HG03460 (cell line): ENCODE results near the gene GJB2.
A peak's percentile ranks its signal among the peaks of the same experiment; 100 is the strongest.

Experiments used
- ATAC-seq: cut with Tn5 transposase; IDR thresholded peaks from one replicate; pipeline ENCODE4 v1.9.1; 2021; ENCODE audit not compliant: unreplicated experiment

Gene GJB2

DNA sequence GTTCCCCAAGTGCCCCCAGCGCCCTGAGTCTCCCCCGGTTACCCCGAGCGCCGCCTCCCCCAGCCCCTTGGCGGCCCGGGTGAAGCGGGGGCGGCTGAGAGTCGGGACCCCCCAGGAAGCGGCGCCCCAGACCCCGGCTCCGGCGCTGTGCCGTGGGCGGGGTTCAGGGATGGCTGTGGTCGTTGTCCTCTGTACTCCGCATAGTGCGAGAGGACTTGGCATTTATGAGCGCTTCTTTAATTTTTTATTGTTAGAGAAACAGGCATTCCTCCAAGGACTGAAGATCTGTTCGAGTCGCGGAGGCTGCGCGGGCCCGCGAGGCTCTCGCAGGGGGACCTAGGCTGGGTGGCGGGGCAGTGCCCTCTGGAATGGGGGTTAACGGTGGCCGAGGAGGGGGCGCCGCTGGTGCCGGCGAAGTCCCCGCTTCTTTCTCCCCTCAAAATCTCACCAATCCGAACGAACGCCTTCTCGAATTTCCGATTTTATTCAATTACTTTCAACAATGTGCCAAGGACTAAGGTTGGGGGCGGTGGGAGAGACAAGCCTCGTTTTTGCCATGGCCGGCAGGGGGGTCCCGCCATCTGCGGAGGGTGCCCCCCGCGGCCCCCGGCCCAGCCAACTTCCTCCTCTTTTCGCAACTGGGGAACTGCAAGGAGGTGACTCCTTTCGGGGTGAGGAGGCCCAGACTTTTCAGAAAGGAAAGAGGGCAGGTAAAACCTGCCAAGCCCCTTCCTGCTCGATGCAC is 596 bp upstream of the GJB2 start:
- no peak for ATAC-seq

DNA sequence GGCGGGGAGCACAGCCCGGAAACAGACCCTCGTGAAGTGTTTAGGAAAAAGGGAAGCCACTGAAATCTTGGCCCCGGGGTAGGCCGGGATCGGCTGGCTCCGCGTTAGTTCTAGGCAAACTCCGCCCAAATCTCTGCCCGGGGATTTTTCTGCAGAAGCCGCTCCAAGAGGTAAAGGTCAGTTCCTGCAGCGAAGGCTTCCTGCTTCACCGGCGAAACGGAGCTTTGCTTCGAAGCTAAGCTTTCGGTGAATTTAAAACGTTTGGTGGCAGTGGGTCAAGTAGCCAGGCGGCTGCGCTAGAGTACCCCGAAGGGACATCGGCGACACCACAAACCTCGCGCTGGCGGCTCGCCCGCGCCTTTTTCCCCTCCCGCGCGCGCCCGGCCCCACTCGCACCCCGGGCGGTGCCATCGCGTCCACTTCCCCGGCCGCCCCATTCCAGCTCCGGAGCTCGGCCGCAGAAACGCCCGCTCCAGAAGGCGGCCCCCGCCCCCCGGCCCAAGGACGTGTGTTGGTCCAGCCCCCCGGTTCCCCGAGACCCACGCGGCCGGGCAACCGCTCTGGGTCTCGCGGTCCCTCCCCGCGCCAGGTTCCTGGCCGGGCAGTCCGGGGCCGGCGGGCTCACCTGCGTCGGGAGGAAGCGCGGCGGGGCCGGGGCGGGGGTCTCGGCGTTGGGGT is 441 bp downstream of the GJB2 start:
- no peak for ATAC-seq

GRCh38 chr13:20191311-20192157 is 1.2 kb downstream of the GJB2 start:
- no peak for ATAC-seq

GRCh38 chr13:20190481-20191310 is 2.0 kb downstream of the GJB2 start:
- ATAC-seq = no peak

GRCh38 chr13:20190076-20190475 is 2.7 kb downstream of the GJB2 start:
- no peak for ATAC-seq

GRCh38 chr13:20188667-20189553 is 3.8 kb downstream of the GJB2 start:
- ATAC-seq = no peak

DNA sequence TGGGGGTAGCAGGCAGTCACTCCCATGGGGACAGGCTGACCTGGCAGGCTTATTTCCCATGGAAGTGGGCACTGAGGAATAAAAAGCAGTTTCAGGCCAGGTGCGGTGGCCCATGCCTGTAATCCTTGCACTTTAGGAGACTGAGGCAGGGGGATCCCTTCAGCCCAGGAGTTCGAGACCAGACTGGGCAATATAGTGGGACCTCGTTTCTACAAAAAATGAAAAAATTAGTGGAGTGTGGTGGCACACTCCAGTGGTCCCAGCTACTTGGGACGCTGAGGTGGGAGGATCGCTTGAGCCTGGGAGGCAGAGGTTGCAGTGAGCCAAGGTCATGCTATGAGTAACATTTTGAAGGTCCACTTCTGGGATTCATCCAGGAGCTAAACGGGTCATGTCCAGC is 6.0 kb downstream of the GJB2 start:
- ATAC-seq = no peak

DNA sequence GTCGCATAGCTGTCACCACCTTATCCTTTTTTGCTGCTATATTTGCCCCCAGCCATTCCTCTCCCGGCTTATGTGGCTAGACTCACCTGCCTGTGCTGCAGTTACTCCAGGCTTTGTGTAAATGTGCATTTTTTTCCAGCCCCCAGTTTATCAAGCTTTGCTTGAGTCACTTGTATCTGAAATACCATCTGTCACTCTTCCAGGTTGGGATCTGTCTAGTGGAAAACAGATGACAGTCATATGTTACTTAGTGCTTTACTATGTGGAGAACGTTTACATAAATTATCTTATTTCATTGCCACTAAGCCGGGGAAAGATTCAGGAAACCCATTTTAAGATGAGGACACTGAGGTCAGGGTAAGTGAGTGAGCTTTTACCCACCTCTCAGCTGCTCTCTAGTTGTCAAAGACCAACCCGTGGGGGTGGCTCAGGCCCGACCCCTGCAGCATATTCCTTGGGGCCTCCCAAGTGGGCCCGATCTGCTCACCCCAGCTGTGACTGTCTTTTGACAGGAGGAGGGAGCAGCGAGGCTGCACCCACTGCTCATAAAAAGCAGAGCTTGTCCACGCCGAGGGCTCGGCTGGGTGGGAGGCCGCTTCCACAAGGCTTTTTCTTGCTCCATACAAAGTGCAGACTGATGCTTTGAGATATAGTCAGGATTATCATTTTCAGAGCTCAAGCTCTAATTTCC is 7.2 kb downstream of the GJB2 start:
- no peak for ATAC-seq

DNA sequence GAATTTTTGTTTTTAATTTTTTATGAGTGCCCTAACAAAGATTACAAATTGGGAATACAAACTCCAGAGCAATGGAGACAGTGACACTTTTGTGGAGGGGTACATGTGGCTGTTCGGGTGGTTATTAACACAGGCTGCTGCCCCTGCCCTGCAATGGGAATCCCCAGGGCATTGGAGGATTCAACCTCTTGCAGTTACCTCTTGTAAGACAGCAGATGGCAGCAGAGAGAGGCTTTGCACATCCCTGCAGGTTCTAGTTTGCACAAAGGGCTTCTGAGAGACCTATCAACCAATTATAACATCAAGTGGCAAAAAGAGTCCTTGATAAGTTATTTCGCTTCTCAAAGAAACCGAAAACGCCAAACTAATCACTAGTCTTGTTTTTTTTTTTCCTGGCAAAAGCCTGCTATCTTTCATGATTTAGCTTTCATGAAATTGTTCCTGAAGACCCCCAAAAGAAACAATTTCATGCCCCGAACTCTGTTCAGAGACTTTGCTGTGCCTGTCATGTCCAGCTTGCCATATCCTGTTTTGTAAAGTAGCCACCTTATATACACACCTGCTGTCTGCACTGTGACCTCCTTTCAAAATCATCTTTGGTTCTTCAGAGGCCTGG is 10.4 kb downstream of the GJB2 start:
- peak; percentile 73 for ATAC-seq

DNA sequence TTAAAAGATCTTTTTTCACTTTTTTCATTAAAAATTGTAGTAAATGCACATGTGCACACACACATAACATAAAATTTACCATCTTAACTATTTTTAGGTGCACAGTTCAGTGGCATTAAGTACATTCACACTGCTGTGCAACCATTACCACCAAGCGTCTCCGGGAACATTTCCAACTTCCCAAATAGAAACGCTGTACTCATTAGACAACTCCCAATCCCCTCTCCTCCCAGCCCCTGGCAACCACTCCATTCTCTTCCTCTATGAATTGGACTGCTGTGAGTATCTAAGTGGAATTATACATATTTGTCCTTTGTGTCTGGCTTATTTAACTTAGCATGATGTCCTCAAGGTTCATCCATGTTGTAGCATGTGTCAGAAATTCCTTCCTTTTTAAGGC is 11.6 kb downstream of the GJB2 start:
- ATAC-seq = no peak

GRCh38 chr13:20178156-20178555 is 14.6 kb downstream of the GJB2 start:
- ATAC-seq = no peak

DNA sequence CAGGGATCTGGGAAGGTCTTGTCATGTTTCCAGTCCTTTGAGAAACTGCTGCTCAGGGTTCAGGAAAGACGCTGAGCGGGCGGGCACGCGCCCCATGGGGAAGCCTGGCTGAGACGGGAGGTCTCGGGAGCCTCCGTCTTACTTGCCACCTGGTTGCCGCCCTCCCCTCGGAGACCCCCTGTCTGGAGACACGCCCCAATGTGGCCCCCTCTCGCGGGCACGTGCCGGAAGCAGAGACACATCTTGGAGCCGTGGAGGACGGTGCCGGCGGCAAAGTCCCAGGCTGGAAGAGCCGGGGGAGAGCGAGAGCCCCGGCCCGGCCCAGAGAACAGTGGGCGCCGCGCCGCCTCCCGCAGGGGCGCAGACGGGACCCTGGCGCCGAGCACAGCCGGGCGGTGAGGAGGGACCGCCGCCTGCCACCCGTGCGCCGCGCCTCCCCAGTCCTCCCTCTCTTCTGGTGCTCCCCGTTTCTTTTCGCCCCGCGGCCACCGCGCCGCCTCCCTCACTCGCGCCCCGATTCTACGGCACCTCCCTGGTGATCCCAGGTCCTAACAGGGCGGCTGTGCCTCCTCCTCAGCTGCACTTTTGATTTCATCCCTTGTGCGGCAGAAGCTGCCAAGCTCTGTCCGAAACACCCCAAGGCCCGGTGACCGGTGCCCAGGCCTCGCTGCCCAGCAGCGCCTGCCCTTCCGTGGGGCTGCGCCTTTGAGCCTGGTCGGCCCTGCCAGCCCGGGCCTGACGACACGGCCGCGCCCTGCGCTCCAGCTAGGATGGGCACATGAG is 15.5 kb downstream of the GJB2 start:
- no peak for ATAC-seq

DNA sequence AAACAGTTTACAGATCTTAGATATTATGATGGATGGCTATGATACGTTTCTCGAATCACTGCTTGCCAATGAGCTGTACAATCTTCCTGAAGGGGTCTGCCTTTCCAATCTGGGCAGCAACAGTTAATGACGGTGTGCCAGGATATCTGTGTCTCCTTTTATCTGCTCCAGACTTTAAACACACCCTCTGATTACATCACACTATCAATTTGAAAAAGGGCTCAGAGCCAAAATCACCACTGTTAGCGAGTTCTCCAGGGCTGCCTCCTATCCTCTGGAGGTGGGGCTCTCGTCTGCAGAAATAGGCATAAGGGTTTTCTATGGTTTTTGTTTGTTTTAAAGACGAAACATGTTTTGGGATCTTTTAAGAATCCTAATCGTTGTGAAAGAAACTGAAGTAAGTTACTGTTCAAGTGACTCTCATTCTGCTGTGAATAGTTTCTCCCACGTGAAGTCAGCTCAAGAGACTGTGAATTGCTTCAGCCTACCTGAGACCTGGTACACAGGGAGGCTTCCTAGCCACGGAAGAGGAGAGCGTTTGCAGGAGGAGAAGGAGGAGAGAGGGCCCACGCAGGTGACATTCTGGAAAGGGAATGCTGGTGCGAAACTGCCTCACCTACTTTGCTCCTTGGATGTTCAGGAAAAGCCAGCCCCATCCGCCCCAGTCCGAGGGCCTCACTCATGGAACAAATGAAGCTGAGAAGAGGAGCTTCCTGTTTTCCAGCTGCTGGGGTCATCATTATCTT is 16.7 kb downstream of the GJB2 start:
- no peak for ATAC-seq

DNA sequence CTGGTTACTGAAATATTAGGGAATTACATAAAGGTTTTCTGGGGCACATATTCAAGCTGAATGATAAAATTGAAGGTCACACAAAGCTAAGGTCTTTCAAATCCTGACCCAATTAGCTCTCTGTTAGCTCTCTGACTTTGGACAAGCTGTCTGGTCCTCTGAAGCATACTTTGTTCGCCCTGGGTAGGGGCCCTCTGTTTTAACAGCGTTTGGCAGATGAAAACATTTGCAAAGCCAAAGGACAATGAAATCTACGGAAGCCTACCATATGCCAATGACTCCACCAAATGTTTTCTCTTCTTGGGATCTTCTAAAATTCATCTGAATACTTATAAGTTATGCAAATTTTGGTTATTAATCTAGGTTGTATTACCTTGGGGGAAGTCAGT is 17.3 kb downstream of the GJB2 start:
- ATAC-seq = no peak

GRCh38 chr13:20174656-20175405 is 17.9 kb downstream of the GJB2 start:
- peak; percentile 79 for ATAC-seq

- ATAC-seq = no peak
Measured at GRCh38 chr13:20173116-20173746, 19.5 kb downstream of the GJB2 start.
